Measurements from ENCODE around the gene GPR31. TPM values are rescaled to one million over a fixed set of nuclear protein-coding genes. Genes with fewer than 3 reads are reported as not detected.
"Not testable (repeated sequence)": the region's sequence is repeated elsewhere in the genome, so short reads cannot be mapped to it uniquely, and the experiment has no call there.

The GPR31 gene, protein sequence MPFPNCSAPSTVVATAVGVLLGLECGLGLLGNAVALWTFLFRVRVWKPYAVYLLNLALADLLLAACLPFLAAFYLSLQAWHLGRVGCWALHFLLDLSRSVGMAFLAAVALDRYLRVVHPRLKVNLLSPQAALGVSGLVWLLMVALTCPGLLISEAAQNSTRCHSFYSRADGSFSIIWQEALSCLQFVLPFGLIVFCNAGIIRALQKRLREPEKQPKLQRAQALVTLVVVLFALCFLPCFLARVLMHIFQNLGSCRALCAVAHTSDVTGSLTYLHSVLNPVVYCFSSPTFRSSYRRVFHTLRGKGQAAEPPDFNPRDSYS
- total RNA-seq, result not detected

DNA sequence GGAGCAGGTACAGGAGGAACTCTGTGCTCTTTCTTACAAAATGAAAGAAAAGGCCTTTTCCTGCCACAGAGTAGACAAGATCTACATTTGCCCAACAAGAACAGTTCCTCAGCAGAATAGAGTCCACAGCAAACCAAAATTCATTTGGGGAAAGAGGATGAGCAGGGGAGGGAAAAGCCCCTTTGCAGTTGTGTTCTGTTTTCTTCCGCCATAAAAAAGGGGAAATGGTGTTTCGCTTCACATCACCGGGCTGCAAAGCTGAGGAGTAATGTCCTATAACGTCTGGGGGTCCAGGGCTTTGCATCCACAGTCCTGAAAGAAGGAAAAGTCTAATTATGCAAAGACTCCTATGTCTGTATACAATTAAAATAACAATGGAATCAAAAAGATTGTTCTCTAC, at the start of gene GPR31:
Gene GPR31 (minus strand): TSS at position 118 of the 400 bp plus-strand sequence. CDS start 149 bp downstream, outside the sequence.
- DNase-seq, result no peak

- no peak for DNase-seq
Measured at GRCh38 chr6:167207527-167207926, 49.7 kb upstream of the GPR31 start.

DNA sequence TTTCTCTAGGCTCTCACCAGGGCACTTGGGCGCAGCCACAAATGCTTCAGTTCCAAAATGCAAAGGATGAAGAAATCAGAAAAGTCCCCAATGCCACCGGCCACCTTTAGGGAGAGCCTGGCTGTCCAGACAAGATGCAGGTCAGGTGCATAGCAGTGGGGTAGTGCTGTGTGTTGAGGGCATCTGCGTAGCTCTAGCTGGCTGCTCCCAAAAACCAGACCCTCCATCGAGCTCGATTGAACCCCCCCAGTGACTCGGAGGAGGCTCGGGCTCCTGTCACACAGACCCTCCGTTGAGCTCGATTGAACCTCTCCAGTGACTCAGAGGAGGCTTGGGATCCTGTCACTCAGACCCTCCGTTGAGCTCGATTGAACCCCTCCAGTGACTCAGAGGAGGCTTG, 47.5 kb upstream of the GPR31 start:
- not testable (repeated sequence) for DNase-seq

DNA sequence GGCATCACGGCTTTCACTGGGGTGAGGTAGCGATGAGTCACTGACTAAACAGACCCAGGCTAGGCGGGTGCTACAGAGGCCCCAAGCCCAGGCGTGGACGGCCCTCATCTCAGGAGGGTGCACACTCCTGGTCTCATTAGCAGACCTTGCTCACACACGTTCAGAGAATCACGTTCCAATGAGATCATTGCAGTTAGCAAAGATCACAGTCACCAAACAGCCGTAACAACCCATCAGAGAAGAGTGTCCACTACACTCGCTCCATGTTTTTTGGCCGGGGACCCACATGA, 46.2 kb upstream of the GPR31 start:
- not testable (repeated sequence) for DNase-seq

- DNase-seq, result not testable (repeated sequence)
Measured at GRCh38 chr6:167203261-167204058, 45.7 kb upstream of the GPR31 start.

DNA sequence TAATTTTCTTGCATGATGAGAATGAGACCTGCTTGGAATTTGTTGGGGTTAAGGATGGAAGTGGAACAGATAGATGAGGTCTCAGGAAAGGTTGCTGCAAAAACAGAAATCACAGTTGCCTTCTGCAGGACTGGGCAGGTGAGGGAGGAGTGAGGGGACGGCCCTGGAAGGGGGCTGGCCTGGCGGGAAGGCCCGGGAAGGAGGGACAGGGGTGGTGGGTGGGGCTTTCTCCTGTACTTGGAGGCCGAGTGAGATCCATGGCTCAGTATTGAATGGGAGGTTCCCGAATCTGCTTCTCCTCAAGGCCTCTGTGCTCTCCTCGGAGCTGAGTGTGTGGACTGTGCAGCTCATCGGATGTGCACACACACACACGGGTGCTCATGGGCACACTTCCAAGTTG, 44.8 kb upstream of the GPR31 start:
- not testable (repeated sequence) for DNase-seq

- DNase-seq, result no peak
Measured at GRCh38 chr6:167200806-167201205, 43.0 kb upstream of the GPR31 start.

GRCh38 chr6:167195941-167196610, 38.3 kb upstream of the GPR31 start:
- DNase-seq, result not testable (repeated sequence)

GRCh38 chr6:167193515-167194125, 35.8 kb upstream of the GPR31 start:
- not testable (repeated sequence) for DNase-seq

DNA sequence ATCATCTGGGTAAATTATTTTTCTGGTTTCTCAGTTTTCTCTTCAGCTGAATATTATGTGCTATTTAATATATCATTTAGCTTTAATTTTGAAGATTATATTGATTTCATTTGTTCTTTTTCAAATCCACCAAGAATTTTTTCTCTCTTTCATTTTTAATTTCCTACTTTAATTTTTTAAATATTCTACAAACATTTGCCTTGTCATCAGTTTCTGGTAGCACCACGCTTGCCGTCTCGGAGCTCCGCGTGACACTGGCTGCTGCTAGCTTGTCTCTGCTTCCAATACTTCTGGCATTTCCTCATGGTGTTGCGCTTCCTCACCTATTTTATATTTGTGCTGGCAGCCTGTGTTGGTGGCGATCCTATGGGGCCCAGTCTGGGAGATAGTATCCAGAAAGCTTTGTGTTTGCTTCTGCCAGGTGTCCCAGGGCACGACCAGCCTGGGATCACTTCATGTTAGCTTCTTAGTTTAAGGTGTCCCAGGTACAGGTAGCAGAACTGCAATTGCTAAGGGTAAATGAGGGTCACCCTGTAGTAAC, 33.3 kb upstream of the GPR31 start:
- DNase-seq, result not testable (repeated sequence)

DNA sequence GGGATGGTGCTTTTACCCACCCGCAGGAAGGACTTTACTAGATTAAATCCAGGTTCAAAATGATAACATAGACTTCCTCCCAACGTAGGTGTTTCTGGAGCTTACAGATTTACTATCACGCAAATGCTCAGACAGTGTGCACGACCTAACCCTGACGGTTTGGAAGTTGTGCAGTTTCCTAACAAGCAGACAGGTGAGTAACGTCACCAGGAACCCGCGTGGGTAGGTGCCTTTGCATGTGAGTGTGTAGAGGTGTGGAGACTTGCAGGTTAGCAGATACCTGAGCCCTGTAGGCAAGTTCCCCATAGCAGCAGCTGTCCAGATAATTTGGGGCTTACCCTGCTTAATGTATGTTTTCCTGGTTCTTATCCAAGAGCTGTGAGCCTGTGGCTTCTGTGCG, 29.5 kb upstream of the GPR31 start:
- DNase-seq, result not testable (repeated sequence)

DNA sequence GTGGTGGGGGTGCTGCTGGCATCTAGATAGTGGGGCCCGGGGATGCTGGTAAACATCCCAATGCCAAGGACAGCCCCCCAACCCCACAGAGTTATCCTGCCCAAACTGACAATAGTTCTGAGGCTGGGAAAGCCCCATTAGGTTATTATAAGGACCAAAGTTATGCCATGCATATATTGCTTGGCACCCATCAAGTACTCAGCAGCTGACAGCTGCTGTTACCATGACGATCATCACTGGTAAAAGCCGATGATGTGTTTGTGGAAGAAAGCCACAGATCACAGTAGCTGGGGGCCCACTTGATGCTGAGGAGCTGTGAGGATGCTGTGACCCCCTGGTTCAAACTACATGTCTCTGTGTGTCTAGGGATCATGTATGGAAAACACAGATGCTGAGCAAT, 27.3 kb upstream of the GPR31 start:
- not testable (repeated sequence) for DNase-seq

GRCh38 chr6:167182913-167183314, 25.1 kb upstream of the GPR31 start:
- not testable (repeated sequence) for DNase-seq

DNA sequence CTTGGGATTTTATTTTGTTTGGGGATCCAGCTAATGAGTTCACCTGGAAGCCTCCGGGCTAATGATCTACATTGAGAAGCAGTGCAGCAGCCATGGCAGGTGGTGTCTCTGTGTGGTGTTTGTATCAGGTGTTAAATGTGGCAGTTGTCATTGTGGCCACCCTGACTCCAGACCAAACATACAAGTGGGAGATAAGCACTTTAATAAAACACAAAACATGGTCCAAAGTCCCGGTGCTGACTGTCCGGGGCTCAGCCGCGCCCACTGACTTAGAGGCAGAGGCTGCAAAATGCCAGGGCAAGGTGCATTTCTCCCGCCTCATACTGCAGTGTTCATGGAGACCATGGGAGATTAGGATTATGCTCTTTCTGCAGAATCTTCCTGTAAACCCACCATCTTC, 23.6 kb upstream of the GPR31 start:
- not testable (repeated sequence) for DNase-seq

GRCh38 chr6:167180086-167180485, 22.3 kb upstream of the GPR31 start:
- DNase-seq, result not testable (repeated sequence)

- DNase-seq, result not testable (repeated sequence)
Measured at GRCh38 chr6:167178896-167179655, 21.3 kb upstream of the GPR31 start.

- not testable (repeated sequence) for DNase-seq
Measured at GRCh38 chr6:167177271-167177670, 19.5 kb upstream of the GPR31 start.

- not testable (repeated sequence) for DNase-seq
Measured at GRCh38 chr6:167172011-167172410, 14.2 kb upstream of the GPR31 start.

- DNase-seq, result not testable (repeated sequence)
Measured at GRCh38 chr6:167171300-167171699, 13.5 kb upstream of the GPR31 start.

DNA sequence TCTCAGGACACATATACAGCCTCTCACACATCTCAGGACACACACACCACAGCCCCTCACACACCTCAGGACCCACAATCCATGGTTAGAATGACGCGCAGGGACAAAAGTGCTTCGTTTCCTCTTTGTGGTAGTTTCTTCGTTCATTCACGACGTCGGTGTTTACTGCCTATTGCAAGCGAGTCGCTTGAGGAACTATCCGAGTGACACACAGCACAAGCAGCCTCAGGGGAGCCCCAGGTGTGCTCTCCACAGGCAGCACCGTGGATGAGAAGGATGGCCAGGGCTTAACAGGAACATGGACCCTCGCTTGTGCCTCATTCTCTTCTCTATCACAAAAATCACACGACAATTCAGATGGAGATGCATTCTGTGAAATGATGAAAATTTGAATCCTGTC, 12.1 kb upstream of the GPR31 start:
- not testable (repeated sequence) for DNase-seq

DNA sequence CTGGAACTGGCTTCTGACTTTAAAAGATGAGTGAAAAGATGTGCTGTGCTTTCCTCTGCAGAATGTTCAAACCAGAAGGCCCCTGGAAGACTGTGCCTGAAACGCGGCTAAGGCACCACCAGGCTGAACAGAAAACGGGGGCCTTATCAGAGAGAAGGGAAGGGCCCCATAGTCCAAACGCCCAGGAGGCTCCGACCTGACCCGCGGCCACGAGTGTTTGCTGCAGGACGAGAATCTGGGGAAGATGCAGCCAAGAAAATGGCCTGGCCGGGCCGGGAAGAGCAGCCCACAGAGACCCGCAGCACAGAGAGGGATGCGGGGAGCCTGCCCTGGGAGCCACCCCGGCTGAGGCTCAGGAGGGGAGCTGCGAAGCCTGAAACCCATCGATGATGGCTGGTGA, 10.5 kb upstream of the GPR31 start:
- DNase-seq, result not testable (repeated sequence)
